WERI-Rb-1 (cell line): ENCODE results near the gene OTOGL.

Experiments used
- DNase-seq: peaks from one replicate; pipeline ENCODE4 v3.0.0-alpha.2; 2020
- H3K27ac ChIP-seq: fragments of 250-450 bp; sonication (Bioruptor Pico); 2 replicates; pipeline ENCODE4 v1.5.1; 2020; ENCODE audit warnings: mild to moderate bottlenecking, moderate library complexity
- H3K27me3 ChIP-seq: fragments of 250-450 bp; sonication (Bioruptor Pico); 2 replicates; pipeline ENCODE4 v1.5.1; 2021; ENCODE audit warnings: mild to moderate bottlenecking, low read depth, moderate library complexity; ENCODE audit not compliant: insufficient read depth, severe bottlenecking
- H3K36me3 ChIP-seq: fragments of 250-450 bp; sonication (Bioruptor Pico); 2 replicates; pipeline ENCODE4 v1.5.1; 2020; ENCODE audit warnings: mild to moderate bottlenecking, moderate library complexity
- H3K4me3 ChIP-seq: 2 replicates; pipeline ENCODE4 v1.5.1; 2011; ENCODE audit warnings: low read depth, mild to moderate bottlenecking, control low read depth, low read length
- H3K9me3 ChIP-seq: fragments of 250-450 bp; sonication (Bioruptor Pico); 2 replicates; pipeline ENCODE4 v1.5.1; 2021; ENCODE audit warnings: mild to moderate bottlenecking, moderate library complexity; ENCODE audit not compliant: severe bottlenecking
- CTCF ChIP-seq: IDR thresholded peaks from 2 replicates; pipeline ENCODE4 v1.5.1; 2011; ENCODE audit warnings: low read depth, mild to moderate bottlenecking, control low read depth, inconsistent platforms, low read length

The OTOGL gene

GRCh38 chr12:80178846-80179245 is 79.5 kb downstream of the OTOGL start:
- Histone ChIP-seq H3K27me3 (no peaks in the 10 kb centered on the region), H3K9me3 (no peaks in the 10 kb centered on the region), H3K4me3 (no peak overlapping the region), H3K36me3 (no peaks in the 10 kb centered on the region), H3K27ac (no peak overlapping the region)
- DNase-seq, result no peak
- TF ChIP-seq CTCF, result no peak

GRCh38 chr12:80183939-80184338 is 84.6 kb downstream of the OTOGL start:
- Histone ChIP-seq H3K27me3 (no peaks in the 10 kb centered on the region), H3K4me3 (no peak overlapping the region), H3K27ac (no peak overlapping the region), H3K9me3 (no peaks in the 10 kb centered on the region), H3K36me3 (no peaks in the 10 kb centered on the region)
- DNase-seq, result no peak
- no peak for TF ChIP-seq CTCF

GRCh38 chr12:80184926-80185325 is 85.6 kb downstream of the OTOGL start:
- no peak for TF ChIP-seq CTCF
- H3K27ac ChIP-seq, result no peak overlapping the region
- H3K9me3 ChIP-seq, result no peaks in the 10 kb centered on the region
- no peak overlapping the region for H3K4me3 ChIP-seq
- H3K27me3 ChIP-seq, result no peaks in the 10 kb centered on the region
- H3K36me3 ChIP-seq, result no peaks in the 10 kb centered on the region
- no peak for DNase-seq

GRCh38 chr12:80186727-80187217 is 87.4 kb downstream of the OTOGL start:
- H3K36me3 ChIP-seq, result no peaks in the 10 kb centered on the region
- DNase-seq, result peak; percentile 41
- no peak overlapping the region for H3K4me3 ChIP-seq
- no peaks in the 10 kb centered on the region for H3K9me3 ChIP-seq
- H3K27me3 ChIP-seq, result no peaks in the 10 kb centered on the region
- peak; percentile 72 for TF ChIP-seq CTCF
- no peak overlapping the region for H3K27ac ChIP-seq

- Histone ChIP-seq H3K27ac (no peak overlapping the region), H3K4me3 (no peak overlapping the region), H3K36me3 (no peaks in the 10 kb centered on the region), H3K9me3 (no peaks in the 10 kb centered on the region), H3K27me3 (no peaks in the 10 kb centered on the region)
- DNase-seq, result no peak
- no peak for TF ChIP-seq CTCF
These were observed 88.3 kb downstream of the OTOGL start for GRCh38 chr12:80187660-80188090.

GRCh38 chr12:80188576-80188975 is 89.2 kb downstream of the OTOGL start:
- no peaks in the 10 kb centered on the region for H3K36me3 ChIP-seq
- TF ChIP-seq CTCF, result no peak

More at GRCh38 chr12:80188576-80188975, 89.2 kb downstream of the OTOGL start:
- Histone ChIP-seq H3K4me3 (no peak overlapping the region), H3K9me3 (no peaks in the 10 kb centered on the region), H3K27ac (no peak overlapping the region), H3K27me3 (no peaks in the 10 kb centered on the region)
- no peak for DNase-seq
